Stimulated activated CD4-positive, alpha-beta T cell treated with anti-CD3 and anti-CD28 coated beads, Interleukin-1b, Interleukin-23, amount 100 ng/mL, for 4 hours (primary cell): ENCODE results near the gene CLEC3A.
"Not testable (repeated sequence)": the region's sequence is repeated elsewhere in the genome, so short reads cannot be mapped to it uniquely, and the experiment has no call there.

Experiments
- DNase-seq, 2 donors: peaks; one replicate each; pipeline ENCODE4 v3.0.0-alpha.2; 2020; ENCODE audit warnings: low read depth in 2 of 2

Gene CLEC3A

GRCh38 chr16:78022347-78023060 lies at the start of gene CLEC3A:
TSS of gene CLEC3A (plus strand) at chr16:78022548. CDS start at chr16:78022627, 79 bp downstream.
- DNase-seq, result no peak

- no peak for DNase-seq
Observed at GRCh38 chr16:77974883-77975282, 47.5 kb upstream of the CLEC3A start.

GRCh38 chr16:77975942-77976341 lies 46.4 kb upstream of the CLEC3A start:
- DNase-seq, result no peak

- no peak for DNase-seq
Observed at GRCh38 chr16:77977339-77977738, 45.0 kb upstream of the CLEC3A start.

- DNase-seq, result no peak
Observed at GRCh38 chr16:77985111-77985510, 37.2 kb upstream of the CLEC3A start.

- no peak for DNase-seq
Observed at GRCh38 chr16:77986011-77986740, 36.2 kb upstream of the CLEC3A start.

DNA sequence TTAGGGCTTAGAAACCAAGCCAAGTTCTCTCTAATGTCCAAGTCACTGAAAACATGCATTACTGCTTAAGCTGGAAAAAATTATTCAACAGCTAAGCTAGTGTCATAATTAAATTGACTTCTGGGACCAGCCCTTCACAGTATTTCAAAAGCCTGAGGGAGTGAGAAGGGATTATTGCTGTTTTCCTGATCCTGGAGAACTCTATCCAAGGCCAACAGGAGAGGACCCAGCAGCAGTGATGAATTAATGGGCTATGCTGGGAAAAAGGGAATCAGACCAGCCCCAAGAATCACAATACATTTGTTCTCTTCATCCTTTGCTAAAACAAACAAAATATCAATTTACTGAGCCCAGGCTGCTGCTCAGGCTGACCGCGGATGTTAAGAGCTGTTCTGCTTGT lies 34.5 kb upstream of the CLEC3A start:
- DNase-seq, result no peak

- DNase-seq, result no peak
Observed at GRCh38 chr16:77989846-77990245, 32.5 kb upstream of the CLEC3A start.

DNA sequence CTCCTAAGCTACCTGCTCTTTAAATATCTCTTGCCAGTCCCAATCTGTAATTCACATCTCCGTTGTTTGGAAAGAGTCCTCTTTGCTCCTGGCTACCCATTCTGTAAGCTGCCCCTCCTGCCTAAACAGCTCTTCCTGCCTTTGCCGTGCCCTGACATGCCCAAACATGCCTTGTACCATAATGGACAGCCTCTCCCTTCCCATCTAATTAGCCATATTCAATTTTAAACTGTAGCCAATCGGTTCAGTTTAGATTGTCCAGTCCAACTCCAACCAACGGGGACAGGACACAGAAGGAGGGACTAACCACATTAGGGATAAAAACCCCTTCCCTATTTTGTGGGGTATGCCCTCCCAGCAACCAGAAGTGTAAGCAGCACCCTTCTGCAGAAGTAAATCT lies 30.6 kb upstream of the CLEC3A start:
- no peak for DNase-seq

DNA sequence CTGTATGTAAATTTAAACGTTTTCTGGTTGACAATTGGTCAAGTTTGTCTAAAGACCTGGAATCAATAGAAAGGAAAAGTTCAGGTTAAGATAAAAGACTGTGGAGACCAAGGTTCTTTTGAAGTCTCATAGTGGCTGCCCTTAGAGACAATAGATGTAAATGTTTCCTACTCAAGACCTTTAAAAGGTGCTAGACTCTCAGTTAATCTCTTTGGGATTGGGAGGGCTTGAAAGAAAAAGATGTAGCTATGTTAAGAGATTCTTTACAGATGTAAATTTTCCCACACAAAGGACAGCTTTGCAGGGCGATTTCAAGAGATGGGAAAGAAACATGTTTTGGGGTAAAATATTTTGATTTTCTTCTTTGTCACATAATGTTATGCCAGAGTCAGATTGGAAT lies 30.0 kb upstream of the CLEC3A start:
- not testable (repeated sequence) for DNase-seq

DNA sequence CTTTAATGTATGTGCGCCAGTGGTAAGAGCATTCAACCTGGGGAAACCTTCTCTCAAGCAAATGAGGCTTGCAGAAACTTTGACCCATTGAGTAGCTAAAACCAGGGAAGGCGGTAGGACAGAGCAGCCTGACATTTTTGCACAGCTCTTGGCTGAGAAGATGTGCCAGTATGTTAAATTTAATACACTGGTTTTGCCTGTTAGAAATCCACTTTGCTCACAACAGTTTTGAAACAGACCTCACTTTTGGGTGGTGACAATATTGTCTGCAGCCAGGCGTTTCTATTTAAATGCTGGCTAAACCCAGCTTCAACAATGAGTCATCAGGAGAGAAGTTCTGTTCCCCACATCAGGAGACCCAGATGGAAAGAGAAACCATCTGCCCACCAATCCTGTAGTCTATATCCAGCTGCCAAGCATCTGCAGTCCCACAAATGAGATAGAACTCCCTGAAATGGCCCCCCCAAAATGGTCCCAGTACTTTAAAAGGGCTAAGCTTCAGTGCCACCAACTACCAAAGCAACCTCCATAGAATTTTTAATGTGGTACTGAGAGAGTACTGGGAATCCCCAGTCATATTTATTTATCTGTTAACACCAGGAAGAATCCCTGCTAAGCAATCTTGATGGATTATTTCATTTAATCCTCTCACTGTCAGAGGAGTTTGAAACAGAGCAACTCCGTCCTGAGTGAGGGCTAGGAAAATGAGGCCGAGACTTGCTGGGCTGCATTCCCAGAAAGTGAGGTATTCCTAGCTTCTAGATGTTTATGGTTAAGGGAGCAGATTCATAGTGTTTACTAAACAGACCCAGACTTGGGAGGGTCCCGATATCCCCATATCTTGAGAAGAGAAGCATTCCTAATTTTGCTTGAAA lies 29.0 kb upstream of the CLEC3A start:
- DNase-seq, result no peak

DNA sequence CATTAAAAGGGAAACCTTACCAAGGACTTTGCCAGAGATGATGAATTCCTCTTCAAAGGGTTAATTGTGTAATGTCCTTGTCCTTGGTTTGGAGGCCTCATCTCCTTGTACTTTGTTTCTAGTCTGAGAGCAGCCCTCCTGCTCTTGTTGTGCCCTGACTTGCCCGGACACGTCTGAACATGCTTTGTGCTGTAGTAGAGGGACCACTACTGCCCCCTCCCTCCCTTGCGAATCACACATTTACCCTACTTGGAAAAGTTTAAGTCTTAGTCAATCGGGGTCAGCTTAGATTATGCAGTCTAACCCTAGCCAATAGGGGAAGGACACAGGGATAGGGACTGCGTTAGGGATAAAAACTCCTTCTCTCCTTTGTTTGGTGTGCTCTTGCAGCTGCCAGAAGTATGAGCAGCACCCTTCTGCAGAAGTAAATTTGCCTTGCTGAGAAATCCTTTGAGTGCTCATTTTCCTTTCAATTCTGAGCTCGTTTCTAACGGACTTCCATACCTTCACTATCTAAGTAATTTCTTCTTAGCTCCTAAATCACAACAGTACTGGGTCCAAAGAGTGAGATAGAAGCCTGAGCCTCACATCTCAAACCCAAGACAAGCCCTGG lies 26.4 kb upstream of the CLEC3A start:
- DNase-seq, result no peak

- no peak for DNase-seq
Observed at GRCh38 chr16:77998350-77999023, 23.9 kb upstream of the CLEC3A start.

GRCh38 chr16:78001451-78002025 lies 20.8 kb upstream of the CLEC3A start:
- no peak for DNase-seq

- DNase-seq, result peak; percentile 35 to 54
Observed at GRCh38 chr16:78002915-78003538, 19.3 kb upstream of the CLEC3A start.

GRCh38 chr16:78004517-78004916 lies 17.8 kb upstream of the CLEC3A start:
- DNase-seq, result no peak

GRCh38 chr16:78005881-78006280 lies 16.5 kb upstream of the CLEC3A start:
- DNase-seq, result no peak

- no peak for DNase-seq
Observed at GRCh38 chr16:78007121-78007520, 15.2 kb upstream of the CLEC3A start.

- no peak for DNase-seq
Observed at GRCh38 chr16:78024159-78024558, 1.8 kb downstream of the CLEC3A start.

- no peak for DNase-seq
Observed at GRCh38 chr16:78025631-78026030, 3.3 kb downstream of the CLEC3A start.

GRCh38 chr16:78028018-78028417 lies 5.7 kb downstream of the CLEC3A start:
- no peak for DNase-seq
